ENCODE data around the gene TBCCD1.

Gene TBCCD1

DNA sequence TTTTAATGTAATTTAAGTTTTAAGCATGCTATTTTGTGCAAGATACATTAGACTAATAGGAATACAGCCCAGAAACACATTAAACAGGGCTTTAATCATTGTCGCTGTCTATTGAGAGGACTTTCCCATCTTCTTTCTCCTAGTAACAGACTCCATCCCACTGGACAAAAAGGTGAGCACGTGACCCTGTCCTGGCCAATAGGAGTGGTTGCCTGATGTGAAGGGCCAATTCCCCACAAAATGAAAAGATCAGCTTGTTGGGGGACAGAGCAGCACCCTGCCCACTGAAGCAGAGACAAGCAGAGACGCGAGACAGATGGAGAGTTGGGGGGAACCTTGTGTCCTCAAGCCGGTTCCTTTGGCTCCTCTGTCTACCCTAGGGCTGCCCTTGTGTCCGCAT lies 44.1 kb downstream of the TBCCD1 start:
- DNase-seq (ENCODE audit: low spot score), result no peak
- TF ChIP-seq, protein P1, sequence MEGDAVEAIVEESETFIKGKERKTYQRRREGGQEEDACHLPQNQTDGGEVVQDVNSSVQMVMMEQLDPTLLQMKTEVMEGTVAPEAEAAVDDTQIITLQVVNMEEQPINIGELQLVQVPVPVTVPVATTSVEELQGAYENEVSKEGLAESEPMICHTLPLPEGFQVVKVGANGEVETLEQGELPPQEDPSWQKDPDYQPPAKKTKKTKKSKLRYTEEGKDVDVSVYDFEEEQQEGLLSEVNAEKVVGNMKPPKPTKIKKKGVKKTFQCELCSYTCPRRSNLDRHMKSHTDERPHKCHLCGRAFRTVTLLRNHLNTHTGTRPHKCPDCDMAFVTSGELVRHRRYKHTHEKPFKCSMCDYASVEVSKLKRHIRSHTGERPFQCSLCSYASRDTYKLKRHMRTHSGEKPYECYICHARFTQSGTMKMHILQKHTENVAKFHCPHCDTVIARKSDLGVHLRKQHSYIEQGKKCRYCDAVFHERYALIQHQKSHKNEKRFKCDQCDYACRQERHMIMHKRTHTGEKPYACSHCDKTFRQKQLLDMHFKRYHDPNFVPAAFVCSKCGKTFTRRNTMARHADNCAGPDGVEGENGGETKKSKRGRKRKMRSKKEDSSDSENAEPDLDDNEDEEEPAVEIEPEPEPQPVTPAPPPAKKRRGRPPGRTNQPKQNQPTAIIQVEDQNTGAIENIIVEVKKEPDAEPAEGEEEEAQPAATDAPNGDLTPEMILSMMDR (IDR thresholded peaks at IDR 0.05; ENCODE audit: extremely low read depth, insufficient read depth, missing control alignments), result no peak
- in situ Hi-C loops (cut with MboI; ENCODE audit: low pct_unique_long_range_greater_than_20kb, low sequenced_read_pairs, unreplicated experiment), result no loop called here

DNA sequence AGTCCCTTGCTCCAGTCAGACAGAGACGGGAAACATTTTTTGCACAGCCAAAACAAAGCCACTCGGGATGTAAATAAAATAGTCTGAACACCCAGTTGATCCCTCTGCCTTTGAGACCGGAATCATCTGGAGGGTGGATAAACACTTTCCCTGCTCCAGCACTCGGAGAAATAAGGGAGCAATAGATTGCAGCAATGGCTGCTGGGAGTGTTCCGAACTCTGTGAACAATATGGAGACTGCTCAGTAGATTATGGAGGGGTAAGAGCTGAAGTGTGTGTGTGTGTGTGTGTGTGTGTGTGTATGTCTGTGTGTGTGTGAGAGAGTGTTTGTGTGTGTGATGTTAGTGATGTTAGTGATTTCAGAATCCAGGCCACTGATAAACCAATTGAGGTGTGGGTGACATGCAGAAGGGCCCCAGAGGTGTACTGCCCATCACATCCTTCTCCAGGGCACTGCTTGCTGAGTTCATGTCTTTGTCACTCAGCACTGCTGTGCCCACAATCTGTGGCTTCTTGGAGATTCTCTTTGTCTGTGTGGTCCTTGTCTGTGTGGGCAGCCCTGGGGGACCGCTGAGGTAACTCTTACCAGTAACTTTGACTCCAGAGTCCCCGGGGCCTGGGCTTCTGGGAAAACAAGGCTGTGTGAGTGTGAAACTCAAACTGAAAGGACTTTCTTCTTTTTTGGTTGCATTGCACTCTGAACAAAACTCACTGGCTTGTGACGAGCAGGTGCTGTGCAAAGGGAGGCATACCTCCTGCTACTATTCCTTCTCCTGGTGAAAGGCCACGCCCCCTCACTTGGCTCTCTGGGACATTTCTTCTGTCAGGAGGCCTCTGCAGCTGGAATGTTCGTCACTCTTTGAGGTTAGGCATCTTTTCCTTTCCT lies 45.9 kb downstream of the TBCCD1 start:
- DNase-seq (ENCODE audit: low spot score), result peak; percentile 36

GRCh38 chr3:186520431-186520830 lies 46.7 kb downstream of the TBCCD1 start:
- in situ Hi-C loops (cut with MboI; ENCODE audit: low pct_unique_long_range_greater_than_20kb, low sequenced_read_pairs, unreplicated experiment), result no loop called here
- TF ChIP-seq, protein P1 (IDR thresholded peaks at IDR 0.05; ENCODE audit: extremely low read depth, insufficient read depth, missing control alignments), result no peak
- DNase-seq (ENCODE audit: low spot score), result no peak

More for the DNA sequence above, 45.9 kb downstream of the TBCCD1 start:
- in situ Hi-C loops (cut with MboI; ENCODE audit: low pct_unique_long_range_greater_than_20kb, low sequenced_read_pairs, unreplicated experiment), result no loop called here
- TF ChIP-seq, protein P1 (IDR thresholded peaks at IDR 0.05; ENCODE audit: extremely low read depth, insufficient read depth, missing control alignments), result no peak

DNA sequence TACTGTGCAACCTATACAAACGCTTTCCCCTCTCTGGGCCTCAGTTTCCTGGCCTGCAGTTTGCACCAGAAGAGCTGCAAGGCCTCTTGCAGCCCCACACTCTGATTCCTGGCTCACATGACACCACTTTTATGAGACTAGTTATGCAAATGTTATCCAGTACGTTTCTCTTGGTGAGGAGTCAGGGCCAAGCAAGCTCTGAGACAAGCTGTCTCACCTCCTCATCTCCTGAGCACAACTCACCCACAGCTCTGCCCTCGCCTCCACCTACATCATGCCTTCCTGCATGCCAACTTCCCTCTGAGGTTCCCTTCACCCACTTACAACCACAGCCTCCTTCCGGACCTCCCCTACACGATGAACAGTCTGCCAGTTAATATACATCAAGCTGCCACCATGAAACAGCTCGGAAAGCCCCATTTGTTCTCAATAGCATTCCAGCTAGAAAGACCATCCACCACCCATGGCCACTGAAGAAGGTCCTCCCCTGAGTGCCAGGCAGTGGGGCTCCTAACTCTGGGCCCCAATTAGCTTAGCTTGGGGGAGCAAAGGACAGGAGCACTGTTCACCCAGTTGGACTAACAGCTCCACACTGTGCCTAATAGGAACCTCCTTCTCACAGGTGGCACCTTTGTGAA lies 48.0 kb downstream of the TBCCD1 start:
- DNase-seq (ENCODE audit: low spot score), result no peak
- TF ChIP-seq, protein P1 (IDR thresholded peaks at IDR 0.05; ENCODE audit: extremely low read depth, insufficient read depth, missing control alignments), result no peak
- in situ Hi-C loops (cut with MboI; ENCODE audit: low pct_unique_long_range_greater_than_20kb, low sequenced_read_pairs, unreplicated experiment), result no loop called here

DNA sequence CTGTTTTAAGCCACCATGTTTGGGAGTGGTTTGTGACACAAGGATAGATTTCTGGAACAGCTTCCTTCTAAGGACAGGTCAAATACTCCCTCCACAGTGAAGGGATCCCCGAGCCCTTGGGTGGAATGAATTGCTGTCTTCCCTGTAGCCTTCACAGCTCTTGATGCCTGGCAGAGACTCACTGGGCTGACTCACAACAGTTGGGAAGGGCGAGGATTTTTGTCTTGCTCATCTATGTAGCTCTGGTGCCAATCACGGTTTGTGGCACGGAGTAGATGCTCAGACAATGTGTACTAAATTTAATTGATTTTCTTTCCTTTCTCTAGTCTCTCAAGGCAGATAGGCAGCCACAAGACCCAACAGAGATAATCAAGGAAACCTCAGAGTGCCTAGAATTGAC lies 49.9 kb downstream of the TBCCD1 start:
- no peak for DNase-seq (ENCODE audit: low spot score)
- TF ChIP-seq, protein P1 (IDR thresholded peaks at IDR 0.05; ENCODE audit: extremely low read depth, insufficient read depth, missing control alignments), result no peak
- in situ Hi-C loops (cut with MboI; ENCODE audit: low pct_unique_long_range_greater_than_20kb, low sequenced_read_pairs, unreplicated experiment), result no loop called here

- in situ Hi-C loops (cut with MboI; ENCODE audit: low pct_unique_long_range_greater_than_20kb, low sequenced_read_pairs, unreplicated experiment), result no loop called here
- no peak for DNase-seq (ENCODE audit: low spot score)
- TF ChIP-seq, protein P1 (IDR thresholded peaks at IDR 0.05; ENCODE audit: extremely low read depth, insufficient read depth, missing control alignments), result no peak
Observed at GRCh38 chr3:186516646-186517045, 50.5 kb downstream of the TBCCD1 start.
